Fibroblast of mammary gland (primary cell): ENCODE measurements around the gene CSF1R.
A peak's percentile ranks its signal among the peaks of the same experiment; 100 is the strongest.

ENCODE experiments used
- DNase-seq: peaks from one replicate; pipeline ENCODE4 v3.0.0-alpha.2; 2010; ENCODE audit warnings: low read depth
- H3K4me3 ChIP-seq: 2 replicates; pipeline ENCODE4 v1.5.1; 2011; ENCODE audit warnings: low read depth, mild to moderate bottlenecking, low read length, moderate library complexity; ENCODE audit not compliant: control insufficient read depth
- TF ChIP-seq, protein P1 (sequence below): conservative IDR thresholded peaks from 2 replicates; pipeline ENCODE4 v1.5.1; 2011; ENCODE audit warnings: low read depth, low read length, inconsistent platforms; ENCODE audit not compliant: control insufficient read depth, insufficient read depth

CSF1R gene

DNA sequence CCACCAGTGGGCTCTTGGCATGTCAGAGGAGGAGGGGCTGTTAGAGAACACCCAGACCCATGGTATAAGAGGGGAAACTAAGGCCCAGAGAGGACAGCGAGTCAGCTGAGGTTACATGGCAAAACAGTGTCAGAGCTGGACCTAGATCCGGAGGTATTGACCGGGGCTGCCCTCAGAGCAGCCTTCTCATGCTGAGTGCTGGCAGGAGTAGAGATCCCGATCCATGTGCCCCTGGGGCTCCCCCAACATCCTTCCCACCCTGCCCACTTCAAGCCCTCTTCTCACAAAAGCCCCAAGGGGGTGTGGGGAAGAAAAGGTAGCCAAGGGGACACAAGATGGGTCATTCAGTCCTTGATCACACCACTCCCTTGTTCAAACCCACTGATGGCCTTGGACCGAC, 19.9 kb downstream of the CSF1R start:
- no peak for DNase-seq
- H3K4me3 ChIP-seq, result no peak overlapping the region
- TF ChIP-seq, protein P1, sequence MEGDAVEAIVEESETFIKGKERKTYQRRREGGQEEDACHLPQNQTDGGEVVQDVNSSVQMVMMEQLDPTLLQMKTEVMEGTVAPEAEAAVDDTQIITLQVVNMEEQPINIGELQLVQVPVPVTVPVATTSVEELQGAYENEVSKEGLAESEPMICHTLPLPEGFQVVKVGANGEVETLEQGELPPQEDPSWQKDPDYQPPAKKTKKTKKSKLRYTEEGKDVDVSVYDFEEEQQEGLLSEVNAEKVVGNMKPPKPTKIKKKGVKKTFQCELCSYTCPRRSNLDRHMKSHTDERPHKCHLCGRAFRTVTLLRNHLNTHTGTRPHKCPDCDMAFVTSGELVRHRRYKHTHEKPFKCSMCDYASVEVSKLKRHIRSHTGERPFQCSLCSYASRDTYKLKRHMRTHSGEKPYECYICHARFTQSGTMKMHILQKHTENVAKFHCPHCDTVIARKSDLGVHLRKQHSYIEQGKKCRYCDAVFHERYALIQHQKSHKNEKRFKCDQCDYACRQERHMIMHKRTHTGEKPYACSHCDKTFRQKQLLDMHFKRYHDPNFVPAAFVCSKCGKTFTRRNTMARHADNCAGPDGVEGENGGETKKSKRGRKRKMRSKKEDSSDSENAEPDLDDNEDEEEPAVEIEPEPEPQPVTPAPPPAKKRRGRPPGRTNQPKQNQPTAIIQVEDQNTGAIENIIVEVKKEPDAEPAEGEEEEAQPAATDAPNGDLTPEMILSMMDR, result no peak

- DNase-seq, result peak; percentile 60
- TF ChIP-seq, protein P1, result no peak
- no peak overlapping the region for H3K4me3 ChIP-seq
Measured at GRCh38 chr5:150065886-150066285, 20.5 kb downstream of the CSF1R start.

DNA sequence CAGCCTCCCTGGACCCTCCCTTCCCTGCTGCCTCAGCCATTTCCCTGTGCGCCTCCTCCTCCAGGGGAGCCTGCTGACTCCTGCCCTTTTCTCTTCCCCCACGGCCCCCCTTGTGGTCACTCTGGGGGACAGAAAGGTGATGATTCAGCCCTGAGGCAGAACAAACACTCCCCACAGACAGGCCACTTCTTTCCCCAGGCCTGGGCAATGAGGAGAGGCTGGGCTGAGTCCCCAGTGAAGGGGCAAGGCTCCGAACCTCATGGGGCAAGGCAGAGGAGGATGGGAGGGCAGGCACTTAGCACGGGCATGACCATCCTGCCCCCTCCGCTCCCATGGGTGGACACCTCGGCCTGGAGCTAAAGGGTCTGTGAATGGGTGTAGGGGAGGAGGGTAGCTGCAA, 21.0 kb downstream of the CSF1R start:
- TF ChIP-seq, protein P1, result no peak
- no peak overlapping the region for H3K4me3 ChIP-seq
- DNase-seq, result peak; percentile 77

DNA sequence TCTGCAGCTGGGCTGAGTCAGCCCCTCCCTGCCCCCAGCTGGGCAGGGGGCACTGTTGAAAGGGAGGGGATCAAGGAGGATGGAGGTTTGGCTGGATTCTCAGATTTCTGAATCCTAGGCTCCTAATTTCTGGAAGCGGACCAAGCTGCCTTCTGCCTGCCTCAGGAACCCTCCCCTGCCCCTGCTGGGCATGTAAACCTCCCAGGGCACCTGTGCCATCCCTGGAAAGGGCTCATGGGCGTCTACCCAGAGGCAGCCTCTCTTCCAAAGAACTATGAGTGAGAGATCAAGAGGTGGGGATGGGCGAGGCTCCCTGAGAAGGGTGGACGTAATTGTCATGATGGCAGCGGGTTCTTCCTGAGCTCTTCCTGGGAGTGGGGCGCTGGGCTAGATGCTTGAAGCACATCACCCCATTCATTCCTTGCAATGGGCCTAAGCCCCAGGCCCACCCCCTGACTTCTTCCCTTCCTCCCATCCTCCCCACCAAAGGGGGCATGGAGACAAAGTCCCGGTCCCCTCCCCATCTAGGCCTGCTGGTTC, 21.6 kb downstream of the CSF1R start:
- TF ChIP-seq, protein P1, result no peak
- no peak overlapping the region for H3K4me3 ChIP-seq
- no peak for DNase-seq

- DNase-seq, result no peak
- H3K4me3 ChIP-seq, result no peak overlapping the region
- TF ChIP-seq, protein P1, result no peak
Measured at GRCh38 chr5:150063638-150064037, 22.7 kb downstream of the CSF1R start.

- no peak for DNase-seq
- TF ChIP-seq, protein P1, result no peak
- H3K4me3 ChIP-seq, result no peak overlapping the region
Measured at GRCh38 chr5:150062216-150062922, 24.0 kb downstream of the CSF1R start.
